ENCODE measurements around the gene CYP4F3.
"Not testable (repeated sequence)": the region's sequence is repeated elsewhere in the genome, so short reads cannot be mapped to it uniquely, and the experiment has no call there.

The CYP4F3 gene

DNA sequence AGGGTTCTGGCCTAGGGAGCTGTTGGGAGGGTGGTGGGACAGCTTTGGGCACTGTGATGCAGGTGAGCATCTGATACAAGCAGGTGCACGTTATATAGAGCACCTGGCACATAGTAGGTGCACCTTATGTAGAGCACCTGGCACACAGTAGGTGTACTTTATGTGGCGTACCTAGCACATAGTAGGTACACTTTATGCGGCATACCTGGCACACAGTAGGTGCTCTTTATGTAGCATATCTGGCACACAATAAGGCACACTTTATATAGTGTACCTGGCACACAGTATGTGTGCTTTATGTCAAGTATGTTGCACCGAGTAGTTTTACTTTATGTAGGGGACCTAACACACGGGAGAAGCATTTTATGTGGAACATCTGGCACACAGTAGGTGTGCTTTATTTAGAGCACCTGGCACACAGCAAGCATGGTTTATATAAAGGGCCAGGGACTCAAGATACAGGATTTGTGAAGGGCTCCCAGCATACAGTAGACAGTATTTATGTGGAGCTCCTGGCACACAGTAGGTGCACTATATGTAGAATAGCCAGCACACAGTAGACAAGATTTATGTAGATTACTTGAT, 30.6 kb downstream of the CYP4F3 start:
- DNase-seq = no peak

GRCh38 chr19:15671891-15672579, 31.3 kb downstream of the CYP4F3 start:
- no peak for DNase-seq

- DNase-seq = peak; percentile 19
Measured at GRCh38 chr19:15672580-15673175, 32.0 kb downstream of the CYP4F3 start, which contains the start of gene CYP4F12. CYP4F12 (plus strand) TSS chr19:15673087; CDS start chr19:15673530, 443 bp downstream.

DNA sequence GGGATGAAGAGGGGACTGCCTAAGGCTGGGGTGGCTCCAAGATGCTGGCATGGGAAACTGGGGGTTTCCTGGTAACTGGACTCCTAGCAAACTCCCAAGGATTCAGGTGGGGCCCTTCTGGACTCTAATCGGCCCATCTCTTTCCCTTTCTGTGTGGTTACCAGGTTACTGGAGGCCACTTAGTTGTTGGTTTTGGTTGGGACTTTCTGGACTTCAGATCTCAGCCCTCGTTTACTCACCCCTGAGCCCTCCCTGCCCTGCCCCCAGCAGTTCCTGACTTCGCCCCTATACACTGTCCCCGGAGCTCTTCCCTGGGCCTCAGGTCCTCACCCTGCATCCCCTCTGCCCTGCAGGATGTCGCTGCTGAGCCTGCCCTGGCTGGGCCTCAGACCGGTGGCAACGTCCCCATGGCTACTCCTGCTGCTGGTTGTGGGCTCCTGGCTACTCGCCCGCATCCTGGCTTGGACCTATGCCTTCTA, 32.5 kb downstream of the CYP4F3 start:
- no peak for DNase-seq

- DNase-seq = no peak
Measured at GRCh38 chr19:15675560-15675959, 34.9 kb downstream of the CYP4F3 start.

- no peak for DNase-seq
Measured at GRCh38 chr19:15679089-15679488, 38.4 kb downstream of the CYP4F3 start.

DNA sequence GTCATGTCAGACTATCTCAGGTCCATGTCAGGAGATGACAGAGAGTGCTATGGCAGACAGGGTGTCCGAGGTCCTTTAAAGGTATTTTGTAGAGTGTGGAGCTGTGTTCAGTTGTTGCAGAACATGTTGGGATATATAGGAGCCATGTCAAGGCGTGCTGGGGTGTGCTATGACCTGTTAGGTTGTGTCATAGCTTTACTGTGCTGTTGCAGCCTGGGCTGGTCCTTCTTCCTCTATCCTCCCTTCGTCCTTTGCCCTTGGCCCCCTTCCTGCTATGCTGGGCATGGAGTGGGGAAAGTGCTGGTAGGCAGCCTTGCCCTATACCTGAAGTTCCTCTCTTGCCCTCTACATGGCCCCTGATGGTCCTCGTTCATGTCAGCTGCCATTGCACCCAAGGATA, 39.2 kb downstream of the CYP4F3 start:
- DNase-seq = not testable (repeated sequence)

GRCh38 chr19:15680478-15681322, 40.0 kb downstream of the CYP4F3 start:
- DNase-seq = no peak

GRCh38 chr19:15683411-15683810, 42.7 kb downstream of the CYP4F3 start:
- DNase-seq = no peak

DNA sequence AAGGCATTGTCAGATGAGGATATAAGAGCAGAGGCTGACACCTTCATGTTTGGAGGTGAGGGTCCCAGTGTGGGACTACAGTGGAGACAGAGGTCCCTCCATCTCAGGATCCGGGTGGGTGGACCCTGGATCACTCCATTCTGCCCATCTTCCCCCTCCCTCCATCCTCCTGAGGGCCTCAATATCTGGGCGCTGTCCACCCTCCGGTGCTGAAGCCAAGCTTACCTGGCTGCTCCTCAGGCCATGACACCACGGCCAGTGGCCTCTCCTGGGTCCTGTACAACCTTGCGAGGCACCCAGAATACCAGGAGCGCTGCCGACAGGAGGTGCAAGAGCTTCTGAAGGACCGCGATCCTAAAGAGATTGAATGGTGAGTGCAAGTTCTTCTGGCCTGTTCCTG, 44.1 kb downstream of the CYP4F3 start:
- no peak for DNase-seq

DNA sequence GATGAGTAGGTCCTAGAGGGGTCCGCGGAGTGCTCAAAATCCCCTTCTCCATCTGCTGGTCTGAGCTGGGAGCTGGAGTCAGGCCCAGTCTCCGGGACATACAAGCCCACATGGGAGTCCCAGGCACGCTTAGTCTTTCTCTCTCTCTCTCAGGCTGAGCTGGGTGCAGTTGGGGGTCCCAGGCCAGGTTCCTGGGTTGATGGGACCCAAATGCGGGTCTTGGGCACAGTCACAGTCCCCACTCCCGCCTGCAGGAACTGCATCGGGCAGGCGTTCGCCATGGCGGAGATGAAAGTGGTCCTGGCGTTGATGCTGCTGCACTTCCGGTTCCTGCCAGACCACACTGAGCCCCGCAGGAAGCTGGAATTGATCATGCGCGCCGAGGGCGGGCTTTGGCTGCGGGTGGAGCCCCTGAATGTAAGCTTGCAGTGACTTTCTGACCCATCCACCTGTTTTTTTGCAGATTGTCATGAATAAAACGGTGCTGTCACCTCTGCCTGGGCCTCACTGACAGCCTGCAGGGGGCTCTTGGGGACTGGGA, 56.0 kb downstream of the CYP4F3 start:
- DNase-seq = no peak

GRCh38 chr19:15701757-15702533, 61.2 kb downstream of the CYP4F3 start:
- no peak for DNase-seq

- DNase-seq = no peak
Measured at GRCh38 chr19:15702534-15702930, 61.8 kb downstream of the CYP4F3 start.
